Muscle of leg (tissue), 16 donors: ENCODE measurements around the gene LRTM2. TPM values are rescaled to one million over a fixed set of nuclear protein-coding genes. Genes with fewer than 3 reads are reported as not detected.

Experiments used
- DNase-seq: peaks from one replicate; pipeline ENCODE4 v3.0.0; 2013
- H3K27ac ChIP-seq: one replicate; pipeline ENCODE4 v1.5.1; 2013; ENCODE audit warnings: mild to moderate bottlenecking, low read length, control low read depth
- H3K27me3 ChIP-seq: one replicate; pipeline ENCODE4 v1.6.1; 2013; ENCODE audit warnings: low read length; ENCODE audit not compliant: control insufficient read depth, insufficient read depth
- H3K36me3 ChIP-seq: one replicate; pipeline ENCODE4 v1.6.1; 2013; ENCODE audit warnings: low read length; ENCODE audit not compliant: control insufficient read depth, insufficient read depth
- H3K4me1 ChIP-seq: one replicate; pipeline ENCODE4 v1.6.1; 2013; ENCODE audit warnings: low read length; ENCODE audit not compliant: control insufficient read depth, insufficient read depth
- H3K4me3 ChIP-seq: one replicate; pipeline ENCODE4 v1.5.1; 2013; ENCODE audit warnings: low read length, control low read depth
- H3K9me3 ChIP-seq: replicated peaks from 2 replicates; pipeline ENCODE4 v1.6.1; 2013; ENCODE audit warnings: low read depth, low read length; ENCODE audit not compliant: control insufficient read depth
- WGBS: methylation state at CpG from one replicate; pipeline ENCODE4 v1.1.5; 2013; ENCODE audit warnings: missing lambda C conversion rate; ENCODE audit not compliant: insufficient coverage; 5-methylcytosine and 5-hydroxymethylcytosine counted together
- long read RNA-seq, 11 donors: transcript quantifications; one replicate each; lab custom pipeline, GENCODE V29; 2026
- polyA plus RNA-seq, 8 donors: library from polyadenylated mRNA; unstranded; fragments of 120-200 nt; gene quantifications; one replicate each; pipeline versions ENCODE4 v1.2.1 to v1.2.3, GENCODE V29; 2013; ENCODE audit warnings: inconsistent platforms in 1 of 8, low replicate concordance in 1 of 8; ENCODE audit not compliant: insufficient read length in 8 of 8, insufficient read depth in 1 of 8
- total RNA-seq: library from RNA; stranded (reverse); fragments of 120-200 nt; gene quantifications from one replicate; pipeline ENCODE4 v1.2.4, GENCODE V29; 2013

LRTM2 gene
- 0.58 TPM for total RNA-seq
- under 1 TPM; 0.09 to 0.47 (median 0.17) TPM for polyA plus RNA-seq
- long read RNA-seq, donor 1 = 0 reads
- long read RNA-seq, donor 2 = 0 reads
- long read RNA-seq, donor 3 = 0 reads
- long read RNA-seq, donor 4 = 0 reads
- long read RNA-seq, donor 5 = 0 reads
- long read RNA-seq, donor 6 = 0 reads
- long read RNA-seq, donor 7 = 0 reads
- long read RNA-seq, donor 8 = 0 reads
- long read RNA-seq, donor 9 = 0 reads
- long read RNA-seq, donor 10 = 0 reads
- long read RNA-seq, donor 11 = 0 reads

DNA sequence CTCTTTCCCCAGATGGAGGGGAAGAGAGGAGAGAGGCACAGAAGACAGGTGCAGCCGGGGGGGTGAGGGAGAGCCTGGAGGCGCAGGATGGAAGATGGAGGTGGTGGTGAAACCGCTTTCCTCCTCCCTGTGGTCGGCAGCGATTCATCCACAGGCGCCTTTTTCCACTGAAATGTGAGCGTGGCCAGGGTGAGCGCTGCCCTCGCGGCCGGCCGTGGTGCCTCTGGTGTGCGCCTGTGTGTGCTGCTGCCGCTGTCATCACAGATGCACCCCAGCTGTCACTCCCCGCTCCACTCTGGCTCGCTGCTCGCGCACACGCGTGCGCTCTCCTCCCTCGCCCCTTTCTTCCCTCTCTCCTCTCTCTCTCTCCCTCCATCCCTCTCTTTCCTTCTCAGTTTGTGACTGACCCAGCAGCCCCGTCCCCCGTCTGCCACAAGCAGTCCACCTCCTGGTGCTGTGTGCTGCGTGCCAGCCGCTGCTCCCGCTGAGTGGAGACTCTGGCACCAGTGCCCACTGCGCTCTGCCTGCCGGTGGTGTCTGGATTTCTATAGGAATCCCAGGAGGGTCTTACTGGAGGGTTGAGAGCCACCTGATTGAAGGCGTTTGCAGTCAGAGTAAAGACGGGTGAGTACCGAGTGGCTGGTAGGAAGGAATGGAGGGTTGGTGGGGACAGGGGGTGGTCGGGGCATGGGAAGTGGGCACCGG is at the start of gene LRTM2:
Gene LRTM2, plus strand, starts transcription at position 375 of the 705 bp plus-strand sequence. CDS start 7,584 bp downstream, outside the sequence.
- H3K9me3 ChIP-seq = no peaks in the 10 kb centered on the region
- H3K27ac ChIP-seq = no peak within 1 kb of the TSS
- no peaks in the 10 kb centered on the region for H3K36me3 ChIP-seq
- DNase-seq = no peak
- peaks cover 49% of the 10 kb centered on the region for H3K27me3 ChIP-seq
- no peak within 1 kb of the TSS for H3K4me3 ChIP-seq
- WGBS = 11% methylated on average over 31 of the region's 34 CpGs
- peaks cover 29% of the 10 kb centered on the region for H3K4me1 ChIP-seq

DNA sequence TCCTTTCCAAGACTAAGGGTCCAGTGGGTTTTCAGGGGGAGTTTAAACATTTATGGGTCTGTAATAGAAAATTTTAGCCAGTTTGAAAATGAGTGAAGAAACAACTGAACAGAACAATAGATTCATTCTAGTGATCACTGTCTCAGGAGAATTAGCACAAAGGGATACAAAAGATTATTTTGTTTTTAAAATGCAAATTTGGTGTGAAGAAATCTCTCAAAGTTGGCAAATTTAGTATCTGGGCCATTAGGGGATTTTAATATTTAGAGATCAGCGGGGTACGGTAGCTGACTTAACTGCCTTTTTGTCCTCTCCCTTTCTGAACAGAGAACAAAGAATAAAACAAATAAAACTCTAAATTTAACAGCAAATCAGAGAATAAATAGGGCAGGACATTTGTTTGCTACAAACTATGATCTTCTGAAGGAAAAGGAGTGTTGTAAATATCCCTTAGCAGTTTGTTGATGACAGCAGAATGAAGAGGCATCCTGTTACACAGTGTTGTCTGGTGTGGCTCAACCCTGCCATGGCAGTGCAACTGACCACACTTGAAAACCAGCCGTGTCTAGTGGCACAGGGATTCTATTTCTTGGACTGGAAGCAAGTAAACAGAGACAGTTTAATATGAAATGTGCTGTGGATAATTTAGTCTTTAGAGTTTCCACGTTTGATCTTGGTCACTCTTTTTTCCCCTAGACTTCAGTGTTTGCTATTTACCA is 46.3 kb upstream of the LRTM2 start:
- Histone ChIP-seq H3K27ac (no peak overlapping the region), H3K36me3 (peaks cover 6% of the 10 kb centered on the region), H3K4me3 (no peak overlapping the region), H3K4me1 (no peaks in the 10 kb centered on the region), H3K9me3 (no peaks in the 10 kb centered on the region), H3K27me3 (no peaks in the 10 kb centered on the region)
- DNase-seq = peak; percentile 20
- no CpG with 5 or more reads among the region's 4 CpGs for WGBS

DNA sequence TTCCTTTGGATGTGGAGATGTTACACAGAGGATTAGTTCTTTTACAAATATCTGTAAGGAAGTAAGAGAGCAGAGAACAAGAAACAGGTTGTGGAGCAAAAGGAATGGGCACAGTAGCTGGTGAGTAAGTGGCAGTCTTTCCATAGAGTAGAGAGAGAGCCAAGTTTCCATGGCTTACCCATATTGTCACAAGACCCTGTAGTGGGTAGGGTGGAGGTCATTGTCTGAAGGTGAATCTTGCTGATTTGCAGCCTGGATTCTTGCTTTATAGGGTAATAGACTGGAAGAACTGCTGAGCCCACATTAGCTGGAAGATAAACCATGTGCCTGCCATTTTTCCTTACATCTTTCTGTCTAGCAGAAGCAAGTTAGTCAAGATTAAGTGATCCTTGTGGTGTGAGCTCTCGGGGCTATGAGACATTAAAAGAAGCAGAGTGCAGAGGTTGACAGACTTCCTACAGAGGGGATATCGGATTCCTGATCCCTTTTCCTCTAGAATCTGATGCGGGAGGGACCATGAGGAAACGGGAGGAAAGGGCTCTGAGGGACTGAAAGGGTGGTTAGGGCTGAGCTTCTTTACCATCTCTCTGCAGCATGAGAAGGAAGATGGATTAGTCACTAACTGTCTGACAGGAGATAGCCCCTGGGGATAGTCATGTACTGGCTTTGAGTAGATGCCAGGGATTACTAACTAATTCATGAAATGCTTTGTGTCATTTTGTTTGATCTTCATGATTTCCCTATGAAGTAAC is 44.0 kb upstream of the LRTM2 start:
- peaks cover 6% of the 10 kb centered on the region for H3K36me3 ChIP-seq
- H3K4me3 ChIP-seq = no peak overlapping the region
- H3K9me3 ChIP-seq = no peaks in the 10 kb centered on the region
- WGBS = 8% methylated on average over 2 of the region's 4 CpGs
- H3K27ac ChIP-seq = no peak overlapping the region
- no peaks in the 10 kb centered on the region for H3K27me3 ChIP-seq
- no peaks in the 10 kb centered on the region for H3K4me1 ChIP-seq
- DNase-seq = no peak

DNA sequence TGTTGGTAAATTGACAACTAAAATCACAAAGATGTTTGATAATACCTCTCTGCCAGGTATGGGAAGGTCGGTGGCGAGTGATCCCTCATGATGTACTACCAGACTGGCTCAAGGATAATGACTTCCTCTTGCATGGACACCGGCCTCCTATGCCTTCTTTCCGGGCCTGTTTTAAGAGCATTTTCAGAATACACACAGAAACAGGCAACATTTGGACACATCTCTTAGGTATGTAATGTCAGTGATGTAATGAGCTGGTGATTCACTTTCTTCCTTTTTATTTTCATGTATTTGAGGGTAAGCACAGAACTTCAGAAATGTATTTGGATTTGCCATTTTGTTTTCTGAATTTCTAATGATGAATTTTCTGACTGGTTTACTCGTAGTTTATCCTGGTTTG is 42.6 kb upstream of the LRTM2 start:
- Histone ChIP-seq H3K27me3 (no peaks in the 10 kb centered on the region), H3K4me3 (no peak overlapping the region), H3K27ac (no peak overlapping the region), H3K36me3 (peaks cover 4% of the 10 kb centered on the region), H3K9me3 (no peaks in the 10 kb centered on the region), H3K4me1 (no peaks in the 10 kb centered on the region)
- no peak for DNase-seq
- no CpG with 5 or more reads among the region's 5 CpGs for WGBS

DNA sequence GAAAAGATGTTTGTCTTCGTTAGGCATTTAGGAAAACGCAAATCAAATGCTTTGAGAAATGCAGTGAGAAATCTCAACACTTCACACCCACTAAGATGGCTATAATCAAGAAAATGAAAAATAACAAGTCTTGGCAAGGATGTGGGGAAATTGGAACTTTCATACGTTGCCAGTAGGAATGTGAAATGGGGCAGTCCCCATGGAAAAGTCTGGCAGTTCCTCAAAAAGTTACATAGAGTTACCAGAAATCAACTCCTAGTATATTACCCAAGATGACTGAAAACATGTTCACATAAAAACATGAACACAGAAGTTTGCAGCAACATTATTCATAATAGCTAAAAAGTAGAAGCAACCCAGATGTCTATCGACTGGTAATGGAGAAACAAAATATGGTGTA is 41.5 kb upstream of the LRTM2 start:
- Histone ChIP-seq H3K27ac (no peak overlapping the region), H3K4me3 (no peak overlapping the region), H3K36me3 (peaks cover 7% of the 10 kb centered on the region), H3K4me1 (no peaks in the 10 kb centered on the region), H3K9me3 (no peaks in the 10 kb centered on the region), H3K27me3 (no peaks in the 10 kb centered on the region)
- 100% methylated on average over 1 of the region's 4 CpGs for WGBS
- no peak for DNase-seq

DNA sequence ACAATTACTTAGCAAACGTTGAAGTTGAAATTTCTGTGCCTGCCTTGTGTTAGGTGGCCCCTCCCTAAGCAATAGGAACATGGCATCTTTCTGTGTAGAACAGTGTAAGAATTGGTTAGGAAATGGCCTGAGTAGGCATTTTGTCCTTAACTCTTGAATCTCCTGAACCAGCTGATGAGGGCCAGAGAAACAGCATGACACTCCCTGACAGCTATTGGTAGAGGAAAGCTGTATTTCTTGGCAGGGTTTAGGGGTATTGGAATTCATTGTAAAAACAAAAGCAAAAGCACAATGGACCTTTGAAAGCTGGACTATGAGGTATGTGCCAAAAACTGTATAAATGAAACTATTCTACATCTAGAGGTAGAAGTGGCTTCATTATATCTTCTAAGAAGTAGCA is 40.6 kb upstream of the LRTM2 start:
- Histone ChIP-seq H3K9me3 (no peaks in the 10 kb centered on the region), H3K27me3 (no peaks in the 10 kb centered on the region), H3K4me1 (no peaks in the 10 kb centered on the region), H3K27ac (no peak overlapping the region), H3K4me3 (no peak overlapping the region), H3K36me3 (peaks cover 10% of the 10 kb centered on the region)
- no peak for DNase-seq
- WGBS = no CpG with 5 or more reads among the region's 1 CpG

DNA sequence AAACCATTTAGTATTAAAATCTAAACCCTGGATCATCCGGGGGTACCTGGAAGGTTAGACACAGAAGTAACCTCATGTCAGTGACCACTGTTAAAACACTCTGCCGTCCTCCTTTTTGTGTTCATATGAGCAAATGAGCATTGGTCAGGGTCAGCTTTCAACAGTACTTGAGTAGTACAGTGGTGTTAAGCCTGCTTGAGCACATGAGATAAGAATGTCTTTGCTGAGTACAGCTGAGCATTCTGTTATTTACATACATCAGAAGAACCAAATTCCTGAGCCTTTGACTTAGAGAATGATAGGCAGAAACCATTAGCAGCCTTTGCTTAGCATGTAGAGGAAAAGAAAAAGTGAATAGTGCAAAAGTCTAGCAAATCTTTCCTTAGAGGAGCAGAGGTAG is 38.6 kb upstream of the LRTM2 start:
- Histone ChIP-seq H3K4me3 (no peak overlapping the region), H3K36me3 (peaks cover 17% of the 10 kb centered on the region), H3K27ac (no peak overlapping the region), H3K27me3 (no peaks in the 10 kb centered on the region), H3K4me1 (no peaks in the 10 kb centered on the region), H3K9me3 (no peaks in the 10 kb centered on the region)
- no peak for DNase-seq
- 100% methylated on average over 1 of the region's 2 CpGs for WGBS

DNA sequence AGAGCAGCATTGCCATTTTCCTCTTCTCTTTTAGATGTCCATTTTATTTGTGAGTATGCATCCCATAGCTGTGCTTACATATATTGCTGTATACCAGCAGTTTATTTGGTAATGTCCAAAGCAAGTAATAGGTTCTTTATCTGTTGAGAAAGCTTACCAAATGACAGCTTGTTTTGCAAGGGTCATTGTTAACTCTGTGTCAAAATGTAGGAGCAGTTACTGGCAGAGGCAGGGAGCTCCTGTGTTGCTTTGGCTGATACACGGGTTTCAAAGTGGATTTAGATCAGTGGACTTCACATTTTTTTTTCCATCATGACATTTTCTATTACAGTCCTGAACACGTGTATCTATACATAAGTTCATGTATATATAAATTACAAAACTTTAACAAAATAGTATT is 38.1 kb upstream of the LRTM2 start:
- DNase-seq = no peak
- H3K36me3 ChIP-seq = peaks cover 20% of the 10 kb centered on the region
- H3K27me3 ChIP-seq = no peaks in the 10 kb centered on the region
- WGBS = no CpG with 5 or more reads among the region's 2 CpGs
- H3K9me3 ChIP-seq = no peaks in the 10 kb centered on the region
- H3K4me3 ChIP-seq = no peak overlapping the region
- no peaks in the 10 kb centered on the region for H3K4me1 ChIP-seq
- H3K27ac ChIP-seq = no peak overlapping the region

DNA sequence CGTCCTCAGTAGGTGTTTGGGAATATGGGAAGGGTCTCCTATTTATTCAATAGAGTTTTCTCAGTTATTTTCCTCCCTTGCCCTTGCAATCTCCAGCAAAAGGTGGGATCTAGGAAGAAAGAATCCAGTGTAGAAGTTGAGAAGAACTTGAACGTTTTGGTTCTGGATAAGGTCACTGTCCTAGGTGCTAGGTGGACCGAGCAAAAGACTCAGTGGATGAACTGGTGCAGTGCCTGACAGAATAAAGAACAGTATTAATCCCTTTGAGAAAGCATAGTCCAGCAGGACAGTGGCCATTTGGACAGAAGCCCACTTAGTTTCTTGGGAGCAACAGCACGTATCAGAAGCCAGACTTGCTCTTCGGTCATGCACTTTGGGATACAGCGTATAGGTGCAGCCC is 32.7 kb upstream of the LRTM2 start:
- DNase-seq = no peak
- WGBS = 44% methylated on average over 3 of the region's 6 CpGs
- H3K4me1 ChIP-seq = peaks cover 5% of the 10 kb centered on the region
- H3K27ac ChIP-seq = no peak overlapping the region
- no peak overlapping the region for H3K4me3 ChIP-seq
- H3K36me3 ChIP-seq = peaks cover 28% of the 10 kb centered on the region
- H3K27me3 ChIP-seq = no peaks in the 10 kb centered on the region
- H3K9me3 ChIP-seq = no peaks in the 10 kb centered on the region

DNA sequence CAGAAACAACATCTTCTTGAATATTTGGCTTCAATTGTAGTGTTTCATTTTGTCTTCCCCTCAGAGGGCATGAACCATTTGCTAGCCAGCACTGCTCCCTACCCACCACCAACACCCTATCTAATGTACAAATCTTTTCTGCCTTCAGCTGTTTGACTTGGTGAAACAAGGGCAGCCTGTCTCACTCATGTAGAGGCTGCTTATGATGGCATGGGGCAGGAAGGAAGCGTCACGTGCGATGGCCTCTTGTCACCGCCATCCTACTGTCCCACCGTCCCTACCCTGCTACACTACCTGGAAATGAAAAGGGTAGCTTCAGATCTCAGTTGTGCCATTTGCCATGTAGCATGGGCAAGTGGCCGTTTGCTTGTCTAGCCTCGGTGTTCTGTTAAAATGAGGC is 29.9 kb upstream of the LRTM2 start:
- Histone ChIP-seq H3K4me3 (no peak overlapping the region), H3K4me1 (peaks cover 24% of the 10 kb centered on the region), H3K36me3 (peaks cover 22% of the 10 kb centered on the region), H3K27ac (no peak overlapping the region), H3K9me3 (no peaks in the 10 kb centered on the region), H3K27me3 (no peaks in the 10 kb centered on the region)
- DNase-seq = no peak
- no CpG with 5 or more reads among the region's 7 CpGs for WGBS
